ENCODE measurements around the gene SLC44A4.

SLC44A4 gene

GRCh38 chr6:31836474-31837368, 42.1 kb downstream of the SLC44A4 start:
- ATAC-seq = peak; percentile 25
- TF ChIP-seq ZC3H10 (CRISPR knock-in tag; IDR thresholded peaks at IDR 0.05) (no peak), ZNF8 (CRISPR knock-in tag; IDR thresholded peaks at IDR 0.05) (no peak), CSDC2 (CRISPR knock-in tag; IDR thresholded peaks at IDR 0.05) (no peak), ARNTL (CRISPR knock-in tag; IDR thresholded peaks at IDR 0.05; ENCODE audit: borderline replicate concordance, low read depth) (no peak), ZFP3 (CRISPR knock-in tag; IDR thresholded peaks at IDR 0.05) (no peak), PATZ1 (CRISPR knock-in tag; IDR thresholded peaks at IDR 0.05; ENCODE audit: borderline replicate concordance) (no peak), TCF4 (CRISPR knock-in tag; IDR thresholded peaks at IDR 0.05; ENCODE audit: borderline replicate concordance) (no peak), GLIS3 (CRISPR knock-in tag; IDR thresholded peaks at IDR 0.05) (no peak), RARB (CRISPR knock-in tag; IDR thresholded peaks at IDR 0.05) (no peak), OSR1 (CRISPR knock-in tag; IDR thresholded peaks at IDR 0.05) (no peak), ISL1 (CRISPR knock-in tag; IDR thresholded peaks at IDR 0.05) (no peak), CSRNP3 (CRISPR knock-in tag; IDR thresholded peaks at IDR 0.05) (no peak), ZFP30 (CRISPR knock-in tag; IDR thresholded peaks at IDR 0.05) (no peak), POU6F1 (CRISPR knock-in tag; IDR thresholded peaks at IDR 0.05; ENCODE audit: borderline replicate concordance, low read depth) (no peak), ZNF565 (CRISPR knock-in tag; conservative IDR thresholded peaks at IDR 0.05; ENCODE audit: low read depth) (no peak), TOX (CRISPR knock-in tag; IDR thresholded peaks at IDR 0.05; ENCODE audit: borderline replicate concordance) (no peak)

GRCh38 chr6:31836047-31836473, 42.7 kb downstream of the SLC44A4 start:
- no peak for ATAC-seq
- no peak for TF ChIP-seq CREB5 (CRISPR knock-in tag; IDR thresholded peaks at IDR 0.05; ENCODE audit: low read depth)
- no peak for TF ChIP-seq PATZ1 (CRISPR knock-in tag; IDR thresholded peaks at IDR 0.05; ENCODE audit: borderline replicate concordance)
- TF ChIP-seq BACH2 (CRISPR knock-in tag; IDR thresholded peaks at IDR 0.05; ENCODE audit: borderline replicate concordance) = no peak
- no peak for TF ChIP-seq ZNF70 (CRISPR knock-in tag; IDR thresholded peaks at IDR 0.05)

GRCh38 chr6:31834367-31835250, 44.2 kb downstream of the SLC44A4 start:
- ATAC-seq = peak; percentile 84
- TF ChIP-seq ESRRG (CRISPR knock-in tag; IDR thresholded peaks at IDR 0.05) (0 out of 2 replicates have a peak, but pooled peaks have one; percentile 61), TOX (CRISPR knock-in tag; IDR thresholded peaks at IDR 0.05; ENCODE audit: borderline replicate concordance) (no peak), ZNF70 (CRISPR knock-in tag; IDR thresholded peaks at IDR 0.05) (no peak), OSR1 (CRISPR knock-in tag; IDR thresholded peaks at IDR 0.05) (no peak), CSDC2 (CRISPR knock-in tag; IDR thresholded peaks at IDR 0.05) (0 out of 2 replicates have a peak, but pooled peaks have one; percentile 20), TSHZ2 (CRISPR knock-in tag; IDR thresholded peaks at IDR 0.05) (peak; percentile 38; the same call in 1 of the 2 replicates), ARNTL (CRISPR knock-in tag; IDR thresholded peaks at IDR 0.05; ENCODE audit: borderline replicate concordance, low read depth) (no peak), ZFP30 (CRISPR knock-in tag; IDR thresholded peaks at IDR 0.05) (peak; percentile 41; the same call in 1 of the 2 replicates), TCF4 (CRISPR knock-in tag; IDR thresholded peaks at IDR 0.05; ENCODE audit: borderline replicate concordance) (no peak), BACH2 (CRISPR knock-in tag; IDR thresholded peaks at IDR 0.05; ENCODE audit: borderline replicate concordance) (no peak), ISL1 (CRISPR knock-in tag; IDR thresholded peaks at IDR 0.05) (no peak; the same call in 1 of the 2 replicates), ZNF8 (CRISPR knock-in tag; IDR thresholded peaks at IDR 0.05) (no peak), ZFP3 (CRISPR knock-in tag; IDR thresholded peaks at IDR 0.05) (no peak; the same call in 1 of the 2 replicates)

All from SK-N-SH treated with all-trans-retinoic acid at 6 μM for 48 hours (cell line).